HCEC 1CT (cell line): ENCODE measurements around the gene SLC22A15.
"Not testable (repeated sequence)": the region's sequence is repeated elsewhere in the genome, so short reads cannot be mapped to it uniquely, and the experiment has no call there.

Experiments used
- DNase-seq: peaks from one replicate; pipeline ENCODE4 v3.0.0-alpha.2; 2017

SLC22A15 gene

DNA sequence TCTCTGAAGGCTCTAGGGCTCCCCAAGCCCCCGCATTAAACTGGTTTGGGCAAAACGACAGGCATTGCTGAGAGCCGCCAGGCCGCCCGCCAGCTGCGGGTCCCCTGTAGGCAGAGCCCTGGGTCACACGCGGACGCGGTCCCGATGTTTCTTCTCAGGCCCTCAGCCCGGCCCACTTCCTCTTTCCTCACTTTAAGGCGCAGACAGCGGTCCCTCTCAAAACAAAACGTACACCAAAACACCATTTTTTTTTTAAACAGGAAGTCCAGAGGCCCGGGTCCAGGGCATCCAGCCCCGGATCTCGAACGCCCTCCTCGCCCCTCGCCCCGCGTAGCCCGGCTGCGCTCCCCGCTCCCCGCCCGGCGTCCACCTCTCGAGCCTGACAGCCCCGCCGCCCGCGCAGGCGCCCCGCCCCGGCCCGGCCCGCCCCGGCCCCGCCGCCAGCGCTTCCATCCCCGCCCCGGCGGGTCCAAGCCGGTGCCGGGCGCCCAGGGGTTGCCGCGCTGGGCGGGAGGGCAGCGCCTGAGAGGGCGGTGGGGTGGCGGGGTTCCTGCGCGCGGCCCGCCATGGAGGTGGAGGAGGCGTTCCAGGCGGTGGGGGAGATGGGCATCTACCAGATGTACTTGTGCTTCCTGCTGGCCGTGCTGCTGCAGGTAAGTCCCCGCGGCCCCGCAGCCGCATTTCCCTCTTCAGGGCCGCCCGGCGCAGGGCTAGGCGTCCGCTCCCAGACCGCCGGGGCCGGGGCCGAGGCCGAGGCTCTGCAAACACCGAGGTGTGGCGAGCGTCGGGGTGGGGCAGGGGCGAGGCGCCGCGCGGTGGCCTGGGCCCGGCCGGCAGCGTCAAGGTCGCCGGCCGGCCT lies at the start of gene SLC22A15:
SLC22A15 (plus strand) TSS at position 452 of the 859 bp plus-strand sequence; CDS start at position 567, 115 bp downstream.
- peak; percentile 77 for DNase-seq

DNA sequence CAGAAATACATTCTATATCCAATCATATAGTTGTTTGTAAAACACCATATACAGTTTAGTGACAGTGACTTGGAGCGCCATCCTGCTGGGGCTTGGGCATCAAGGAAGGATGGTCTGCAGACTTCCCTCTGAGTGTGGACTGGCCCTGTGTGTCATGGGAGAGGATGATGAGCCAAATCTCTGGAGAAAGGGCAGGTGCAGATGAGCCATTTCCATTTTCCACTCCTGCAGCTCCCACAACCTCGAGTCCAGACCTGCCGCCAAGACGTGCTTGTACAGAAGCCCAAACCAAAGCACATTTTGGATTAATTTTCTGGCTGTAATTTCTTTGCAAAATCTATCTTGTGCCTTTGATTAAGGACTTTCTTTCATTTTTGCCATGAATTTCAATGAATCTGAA lies 48.3 kb upstream of the SLC22A15 start:
- DNase-seq, result no peak

DNA sequence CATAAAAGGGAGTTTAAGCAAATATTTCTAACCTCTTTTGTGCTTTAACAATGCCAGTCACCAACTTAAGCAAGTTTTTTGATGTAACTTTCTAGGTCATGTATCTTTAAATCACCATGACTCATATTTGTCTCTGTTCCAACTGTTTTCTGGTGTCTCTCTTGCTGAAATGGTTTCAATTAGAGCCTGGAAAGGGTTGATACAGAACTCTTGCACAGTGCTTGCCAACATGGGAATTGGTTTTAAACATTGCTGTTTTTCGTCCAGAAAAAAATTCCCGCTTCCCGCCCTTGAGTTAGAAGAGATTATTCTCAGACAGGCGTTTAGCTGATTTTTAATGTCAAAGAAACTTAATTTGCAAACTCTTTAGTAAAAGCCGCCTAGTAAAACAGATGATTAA lies 46.4 kb upstream of the SLC22A15 start:
- DNase-seq, result peak; percentile 76

DNA sequence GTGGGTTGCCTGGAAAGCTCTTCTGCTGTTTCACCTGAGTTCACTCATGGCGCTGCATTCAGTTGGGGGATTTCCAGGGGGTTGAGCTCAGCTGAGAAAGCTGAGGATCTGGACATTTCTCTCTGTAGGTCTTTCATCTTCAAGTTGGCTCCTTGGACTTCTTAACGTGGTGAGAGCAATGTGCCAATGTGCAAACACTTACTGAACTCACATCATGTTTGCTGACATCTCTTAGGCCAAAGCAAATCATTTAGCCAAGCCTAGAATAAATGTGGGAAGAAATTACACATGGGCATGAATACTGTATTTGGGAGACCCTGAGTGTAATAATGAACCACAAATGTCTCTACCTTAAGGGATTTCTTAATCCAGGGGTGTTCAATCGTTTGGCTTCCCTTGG lies 42.7 kb upstream of the SLC22A15 start:
- DNase-seq, result no peak

DNA sequence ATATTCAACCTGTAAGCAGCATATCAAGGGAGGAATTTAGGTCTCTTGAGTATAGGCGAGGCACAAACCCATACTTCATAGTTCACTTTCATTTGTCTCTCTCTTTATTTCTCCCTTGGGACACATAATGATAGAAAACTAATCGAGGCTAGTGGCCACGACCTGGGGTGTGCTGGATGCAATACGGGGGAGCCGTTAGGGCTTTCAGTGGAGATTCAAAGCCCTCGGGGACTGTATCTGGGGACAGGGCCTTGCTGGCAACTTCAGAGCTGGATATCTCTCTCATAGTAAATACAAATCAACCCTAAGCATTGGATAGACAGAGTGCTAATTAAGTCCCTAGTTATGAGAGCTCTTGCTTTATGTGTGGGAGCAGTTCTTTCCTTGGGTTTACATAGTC lies 36.9 kb upstream of the SLC22A15 start:
- DNase-seq, result no peak

DNA sequence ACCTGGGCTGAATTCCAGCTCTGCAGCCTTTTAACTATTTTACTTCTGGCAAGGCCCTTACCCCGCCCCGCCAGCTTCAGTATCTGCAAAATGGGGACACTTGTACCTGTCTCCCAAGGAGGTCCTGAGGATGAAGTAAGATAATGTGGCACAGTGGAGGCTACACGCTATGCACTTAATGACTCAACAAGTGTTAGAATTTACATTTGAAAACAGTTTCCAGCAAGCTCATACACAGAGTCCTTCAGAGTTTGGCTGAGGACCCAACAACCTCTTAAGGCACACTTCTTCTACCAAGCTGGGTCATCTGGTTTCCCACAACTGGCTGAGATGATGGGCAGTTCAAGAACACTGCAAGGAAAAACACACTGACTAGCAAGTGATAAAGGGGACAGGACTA lies 30.2 kb upstream of the SLC22A15 start:
- DNase-seq, result no peak

DNA sequence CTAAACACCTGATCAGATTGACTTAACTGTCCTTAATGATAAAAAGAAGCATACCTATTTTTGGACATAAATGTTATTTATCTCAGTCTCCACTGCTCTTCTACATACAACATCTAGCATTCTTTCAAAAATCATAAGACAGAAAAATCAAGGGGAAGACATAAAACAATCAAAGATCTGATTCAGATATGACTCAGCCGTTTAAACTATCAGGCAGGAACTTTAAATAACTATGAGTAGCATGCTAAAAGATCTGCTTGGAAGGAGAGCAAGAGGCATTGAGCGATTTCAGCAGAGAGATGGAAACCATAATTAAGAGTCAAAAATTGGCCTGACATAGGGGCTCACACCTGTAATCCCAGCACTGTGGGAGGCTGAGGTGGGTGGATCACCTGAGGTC lies 27.2 kb upstream of the SLC22A15 start:
- DNase-seq, result peak; percentile 80

DNA sequence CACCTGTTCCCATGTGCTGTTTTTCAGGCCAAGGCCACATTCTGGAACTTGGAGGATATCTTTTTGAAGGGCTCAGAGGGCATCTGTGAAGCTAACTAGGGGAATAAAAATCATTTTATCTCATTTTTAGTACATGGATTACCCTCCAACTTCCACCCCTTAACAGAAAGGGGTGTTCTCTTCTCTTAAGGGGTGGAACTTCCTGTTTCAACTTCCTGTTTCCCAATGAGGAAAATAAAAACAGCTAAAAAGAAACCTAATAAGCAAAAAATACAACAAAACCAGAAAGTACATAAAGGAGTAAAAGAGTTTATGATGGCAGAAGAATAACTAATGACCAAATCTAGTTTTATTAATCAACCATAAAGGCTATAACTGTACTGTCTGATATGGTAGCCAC lies 24.8 kb upstream of the SLC22A15 start:
- DNase-seq, result no peak

DNA sequence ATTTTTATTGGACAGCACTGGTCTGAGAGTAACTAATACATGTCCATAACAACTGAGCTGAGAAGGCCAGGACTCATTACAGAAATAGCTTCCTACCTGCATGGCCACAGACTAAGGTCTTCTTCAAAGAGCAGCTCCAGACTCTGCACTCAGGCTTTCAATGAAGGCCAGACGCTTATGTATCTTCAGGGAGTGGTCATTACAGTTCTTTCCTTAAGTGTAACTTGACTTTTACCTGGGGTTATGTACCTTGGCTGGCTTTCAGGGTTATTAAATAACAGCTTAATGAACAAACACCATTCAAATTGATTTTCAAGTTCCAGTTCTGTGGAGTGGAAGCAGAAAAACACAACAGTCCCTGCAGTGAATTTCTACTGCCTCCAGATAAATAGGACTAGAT lies 23.8 kb upstream of the SLC22A15 start:
- no peak for DNase-seq

DNA sequence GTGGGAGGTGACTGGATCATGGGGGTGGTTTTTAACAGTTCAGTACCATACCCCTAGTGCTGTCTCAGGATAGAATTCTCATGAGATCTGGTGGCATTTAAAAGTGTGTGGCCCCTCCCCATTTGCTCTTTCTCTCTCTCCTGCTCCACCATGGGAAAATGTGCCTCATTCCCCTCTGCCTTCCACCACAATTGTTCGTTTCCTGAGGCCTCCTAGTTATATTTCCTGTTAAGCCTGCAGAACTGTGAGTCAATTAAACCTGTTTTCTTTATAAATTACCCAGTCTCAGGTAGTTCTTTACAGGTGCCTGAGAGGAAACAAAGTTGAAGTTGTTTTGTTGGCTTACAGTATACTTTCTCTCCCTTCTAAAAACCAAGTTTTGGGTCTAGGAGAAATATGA lies 23.1 kb upstream of the SLC22A15 start:
- DNase-seq, result no peak

DNA sequence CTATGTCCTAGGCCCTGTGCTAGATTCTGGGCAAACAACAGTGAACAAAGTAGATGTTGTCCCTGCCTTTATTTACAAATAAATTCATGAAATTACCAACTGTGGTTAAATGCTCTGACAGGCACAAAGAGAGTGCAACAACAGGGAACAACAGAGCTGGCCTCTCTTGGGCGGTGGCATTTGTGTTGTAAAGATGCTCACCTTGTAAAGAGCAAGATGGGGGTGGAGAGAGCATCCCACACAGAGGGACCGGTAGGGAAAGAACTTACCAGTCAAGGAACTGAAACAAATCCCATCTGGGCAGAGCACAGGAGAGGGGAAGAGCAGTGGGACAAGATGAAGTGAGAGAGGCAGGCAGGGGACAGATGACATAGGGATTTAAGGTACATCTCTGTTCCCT lies 21.6 kb upstream of the SLC22A15 start:
- no peak for DNase-seq

DNA sequence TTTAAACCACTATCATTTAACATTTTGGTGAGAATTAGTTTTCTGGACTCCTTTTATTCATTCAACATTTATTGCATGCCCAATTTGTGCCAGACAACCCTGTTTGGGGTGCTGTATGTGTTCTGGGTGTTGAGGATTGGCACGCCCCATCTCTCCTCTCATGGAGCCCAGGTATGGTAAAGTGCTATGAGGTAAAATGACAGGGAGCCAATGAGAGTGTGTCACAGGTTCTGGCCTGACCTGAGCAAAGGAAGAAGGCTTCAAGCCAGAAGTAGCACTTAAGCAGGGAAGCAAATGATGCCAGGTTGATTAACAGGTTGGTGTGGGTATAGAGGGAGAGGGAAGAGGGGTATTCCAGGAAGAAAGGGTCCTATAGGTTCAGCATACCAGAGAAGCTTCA lies 21.1 kb upstream of the SLC22A15 start:
- no peak for DNase-seq

DNA sequence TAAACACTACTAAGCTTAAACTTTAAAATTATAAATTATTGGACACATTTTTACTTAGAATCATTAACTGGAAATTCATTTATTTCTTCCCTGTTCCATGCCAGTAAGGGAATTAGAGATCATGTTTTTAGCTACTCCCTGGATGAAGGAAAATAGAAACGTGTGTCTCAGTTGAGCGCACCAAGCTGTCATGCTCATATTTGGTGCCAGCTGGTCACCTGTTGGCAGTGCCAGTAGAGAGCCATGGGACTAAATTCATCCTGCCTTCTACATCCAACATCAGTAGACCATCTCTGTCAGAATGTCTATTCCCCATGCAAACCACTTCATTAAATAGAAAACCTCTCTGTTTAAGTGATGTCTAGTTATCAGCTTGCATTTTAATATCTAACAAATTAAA lies 17.4 kb upstream of the SLC22A15 start:
- no peak for DNase-seq

DNA sequence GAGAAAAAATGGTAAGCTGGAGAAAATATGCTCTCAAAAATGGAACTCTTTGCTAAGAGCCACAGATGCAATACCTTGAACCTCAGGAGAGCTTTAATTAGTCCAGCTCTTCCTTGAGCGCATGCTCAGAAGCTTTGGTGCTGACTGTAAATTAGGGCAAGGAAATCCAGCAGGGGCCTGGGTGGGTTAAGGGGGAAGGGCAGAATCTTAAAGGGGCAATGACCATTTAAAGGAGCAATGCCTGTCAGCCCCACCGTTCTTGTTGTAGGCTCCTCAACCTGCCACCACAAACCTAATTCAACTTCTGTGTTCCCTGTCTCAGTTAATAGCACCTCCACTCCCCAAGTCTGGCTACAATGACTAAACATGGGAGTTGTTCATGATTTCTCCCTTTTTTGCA lies 6.8 kb upstream of the SLC22A15 start:
- no peak for DNase-seq

DNA sequence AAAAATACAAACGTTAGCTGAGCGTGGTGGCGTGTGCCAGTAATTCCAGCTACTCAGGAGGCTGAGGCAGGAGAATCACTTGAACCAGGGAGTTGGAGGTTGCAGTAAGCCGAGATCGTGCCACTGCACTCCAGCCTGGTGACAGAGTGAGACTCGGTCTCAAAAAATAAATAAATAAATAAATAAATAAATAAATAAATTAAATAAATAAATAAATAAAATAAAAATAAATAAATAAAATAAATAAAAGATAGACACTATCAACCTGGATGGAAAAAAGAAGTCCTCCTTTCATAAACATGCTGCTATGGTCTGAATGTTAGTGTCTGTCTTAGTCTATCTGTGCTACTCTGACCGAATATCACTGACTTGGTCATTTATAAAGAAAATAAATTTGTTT lies 4.5 kb upstream of the SLC22A15 start:
- not testable (repeated sequence) for DNase-seq

DNA sequence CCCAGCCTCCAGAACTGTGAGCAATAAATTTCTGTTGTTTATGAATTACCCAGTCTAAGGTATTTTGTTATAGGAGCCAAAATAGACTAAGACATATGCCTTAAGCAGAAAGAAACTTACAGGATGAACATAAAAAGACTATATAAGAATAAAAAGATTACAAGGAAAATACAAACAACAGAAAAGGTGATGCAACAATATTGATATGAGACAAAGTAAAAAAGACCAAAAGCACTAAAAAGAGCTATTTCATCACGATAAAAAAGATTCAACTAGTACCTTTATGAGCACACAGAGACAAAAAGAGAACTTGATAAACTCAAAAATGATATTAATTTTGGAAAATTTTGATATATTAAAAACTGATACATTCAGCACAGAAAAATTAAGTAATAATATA lies 3.2 kb upstream of the SLC22A15 start:
- DNase-seq, result no peak

DNA sequence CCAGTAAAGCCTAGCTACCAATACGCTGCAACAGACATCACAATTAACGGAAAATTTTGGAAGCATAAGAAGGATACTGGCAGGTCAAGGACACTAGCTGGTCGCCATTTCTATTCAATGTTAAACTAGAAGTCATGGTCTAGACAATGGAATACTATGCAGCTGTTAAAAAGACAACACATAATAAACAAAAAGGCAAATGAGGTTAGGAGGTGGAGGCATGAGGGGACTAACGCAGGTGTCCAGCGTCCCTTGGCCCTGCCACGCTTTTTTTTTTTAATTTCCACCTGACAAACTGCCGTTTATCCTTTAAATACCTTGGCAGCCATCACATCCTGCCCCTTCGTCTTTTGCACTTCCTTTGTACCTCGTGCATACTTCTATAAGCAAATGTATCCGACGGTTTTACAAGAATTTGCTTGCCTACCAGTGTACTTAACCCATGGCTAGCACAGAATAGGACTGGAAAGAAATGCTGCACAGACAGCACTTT lies 698 bp upstream of the SLC22A15 start:
- no peak for DNase-seq

DNA sequence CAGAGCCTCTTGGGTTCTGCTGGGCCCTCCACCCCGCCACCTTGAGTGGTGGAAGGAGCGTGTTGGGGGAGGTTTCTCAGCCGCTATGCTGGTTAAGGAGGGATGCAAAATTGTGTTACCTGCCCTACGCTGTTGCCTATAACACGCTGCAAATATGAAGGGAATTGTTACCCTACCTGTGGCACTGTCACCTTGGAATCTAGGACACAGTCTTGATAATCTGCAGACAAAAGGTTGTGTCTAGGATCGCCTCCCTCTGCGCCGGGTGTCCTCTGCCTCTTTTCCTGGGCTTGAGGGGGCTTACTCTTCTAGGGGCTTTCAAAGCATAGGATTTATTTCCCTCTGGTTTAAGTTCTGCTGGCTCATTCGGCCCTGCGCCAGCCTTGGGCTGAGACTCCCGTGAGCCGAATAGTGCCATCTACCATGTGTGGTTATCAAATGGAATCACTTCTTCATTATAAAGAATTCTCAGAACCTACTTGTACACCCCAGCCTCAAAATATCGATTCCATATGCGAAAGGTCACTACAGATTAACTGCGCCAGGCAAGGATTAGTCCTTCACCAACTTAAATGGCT lies 697 bp downstream of the SLC22A15 start:
- DNase-seq, result peak; percentile 4

DNA sequence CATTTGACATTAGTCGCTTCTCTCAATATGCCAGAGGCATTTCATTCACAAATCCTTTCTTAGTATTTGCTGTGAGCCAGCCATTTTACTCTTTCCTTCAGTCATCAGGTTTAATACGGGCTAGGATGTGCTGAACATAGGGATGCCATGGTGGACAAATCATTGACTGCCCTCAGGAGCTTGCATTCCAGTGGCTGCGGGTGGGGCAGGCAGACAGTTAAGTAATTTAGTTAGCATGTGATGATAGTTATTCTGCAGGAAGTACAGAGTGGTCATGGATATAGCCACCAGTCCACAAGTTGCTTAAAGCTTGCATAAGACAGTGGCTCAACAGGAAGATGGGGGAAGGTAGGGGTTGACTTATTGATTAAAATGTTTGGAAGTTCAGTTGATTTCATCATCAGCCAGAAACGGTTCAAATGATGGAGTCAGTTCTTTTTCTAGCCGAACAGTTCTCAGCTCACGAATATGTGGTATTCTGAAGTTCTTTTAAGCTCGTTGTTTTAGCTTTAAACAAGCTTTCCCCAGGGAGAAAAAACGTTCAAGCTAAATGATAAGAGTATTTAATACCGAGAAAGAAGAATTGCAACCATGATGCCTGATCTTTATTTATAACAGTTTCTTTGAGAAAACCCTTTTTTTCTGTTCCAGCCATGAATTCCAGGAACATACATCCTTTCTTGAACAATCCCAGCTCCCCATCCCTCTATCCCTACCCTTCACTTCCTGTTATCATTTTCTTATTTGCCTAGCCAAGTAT lies 1.4 kb downstream of the SLC22A15 start:
- peak; percentile 87 for DNase-seq

DNA sequence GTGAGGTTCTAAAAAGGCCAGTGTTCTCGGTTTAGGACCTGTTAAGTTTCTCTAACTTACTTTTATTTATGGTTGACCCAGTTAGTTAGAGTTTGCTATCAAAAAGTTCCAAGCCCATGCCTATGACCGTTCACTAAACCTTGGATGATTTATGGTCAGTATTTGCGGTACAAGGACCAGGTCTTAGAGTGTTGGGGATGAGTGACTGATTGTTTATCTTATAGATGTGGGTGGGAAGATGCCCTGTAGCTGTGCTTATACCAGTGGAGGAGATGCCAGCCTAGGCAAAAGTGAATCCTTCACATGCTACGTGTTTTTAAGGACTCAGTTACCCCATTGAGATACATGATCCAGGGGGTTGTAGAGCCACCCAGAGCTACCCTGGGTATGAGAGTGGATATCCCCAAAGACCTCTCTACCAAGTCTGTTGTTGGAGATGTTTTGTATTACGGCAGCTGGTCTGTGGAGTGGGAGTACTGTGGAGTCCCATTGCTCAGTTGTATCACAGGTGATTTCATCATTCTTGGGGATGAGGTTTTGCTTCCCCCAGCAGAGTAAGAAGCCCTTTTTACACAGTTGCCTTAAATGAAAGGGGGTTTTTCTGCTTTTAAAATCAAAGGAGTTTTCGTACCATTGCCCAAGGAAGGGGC lies 2.1 kb downstream of the SLC22A15 start:
- no peak for DNase-seq

DNA sequence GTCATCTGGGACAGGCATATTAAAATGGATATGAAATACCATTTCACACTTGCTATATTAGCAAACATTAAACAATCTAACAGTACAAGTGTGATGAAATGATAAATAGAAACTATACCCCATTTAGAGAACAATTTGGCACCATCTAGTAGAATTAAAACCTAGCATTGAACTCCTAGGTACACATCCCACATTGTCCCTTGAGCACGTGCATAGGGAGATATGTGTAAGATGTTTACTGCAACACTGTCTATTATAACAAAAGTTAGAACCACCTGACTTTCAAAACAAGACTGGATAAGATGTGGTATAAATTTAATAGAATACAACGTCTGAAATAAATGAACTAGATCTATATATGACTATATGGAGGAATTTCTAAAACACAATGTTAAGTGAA lies 3.8 kb downstream of the SLC22A15 start:
- DNase-seq, result no peak

DNA sequence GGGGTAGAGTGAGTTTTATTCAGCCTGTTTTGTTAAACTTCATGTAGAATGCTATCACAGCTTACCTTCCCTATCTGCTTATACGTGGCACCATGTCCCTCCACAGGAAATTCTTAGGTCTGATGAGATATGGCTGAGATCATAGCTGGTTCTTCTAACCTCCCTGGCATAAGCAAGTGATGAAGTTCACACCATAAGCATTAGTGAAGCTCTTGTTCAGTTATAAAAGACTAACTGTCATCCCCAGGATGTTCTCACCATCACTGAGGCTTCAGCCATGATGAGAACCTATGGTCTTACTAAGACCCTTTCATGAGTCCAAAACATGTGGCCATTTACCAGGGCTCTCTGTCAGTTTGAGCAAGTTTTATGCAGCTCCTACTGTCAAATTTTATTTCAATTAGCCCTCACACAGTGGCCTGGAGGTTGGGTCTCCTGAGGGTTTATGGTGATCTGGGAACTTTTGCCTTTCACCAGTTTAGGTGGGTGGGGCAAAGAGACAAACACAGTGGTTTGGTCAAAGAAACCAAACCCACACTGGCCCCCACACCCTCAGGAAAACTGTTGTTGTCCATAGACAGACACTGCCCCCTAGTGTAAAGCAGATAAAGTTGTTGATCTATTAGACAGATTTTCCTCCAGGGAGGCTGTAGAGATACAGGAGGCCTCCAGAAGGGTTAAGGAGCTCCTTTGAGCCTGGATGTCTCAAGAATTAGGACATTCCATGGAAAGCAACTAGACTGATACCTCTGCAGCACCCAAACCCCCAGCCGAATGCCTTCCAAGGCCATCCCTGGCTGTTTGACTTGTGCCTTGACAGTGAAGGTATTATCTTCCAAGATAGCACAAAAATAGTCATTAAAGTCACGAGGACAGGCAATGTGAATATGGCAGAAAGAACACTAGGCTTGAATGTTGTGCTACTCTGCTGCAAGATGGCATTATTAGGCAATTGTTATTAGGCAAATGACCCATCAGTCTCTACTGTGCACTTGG lies 5.0 kb downstream of the SLC22A15 start:
- peak; percentile 72 for DNase-seq
